ENCODE measurements around the gene SLC22A7. TPM values are rescaled to one million over a fixed set of nuclear protein-coding genes. Genes with fewer than 3 reads are reported as not detected.

Gene SLC22A7
- total RNA-seq, 2 donors from 2014 or later = not detected

DNA sequence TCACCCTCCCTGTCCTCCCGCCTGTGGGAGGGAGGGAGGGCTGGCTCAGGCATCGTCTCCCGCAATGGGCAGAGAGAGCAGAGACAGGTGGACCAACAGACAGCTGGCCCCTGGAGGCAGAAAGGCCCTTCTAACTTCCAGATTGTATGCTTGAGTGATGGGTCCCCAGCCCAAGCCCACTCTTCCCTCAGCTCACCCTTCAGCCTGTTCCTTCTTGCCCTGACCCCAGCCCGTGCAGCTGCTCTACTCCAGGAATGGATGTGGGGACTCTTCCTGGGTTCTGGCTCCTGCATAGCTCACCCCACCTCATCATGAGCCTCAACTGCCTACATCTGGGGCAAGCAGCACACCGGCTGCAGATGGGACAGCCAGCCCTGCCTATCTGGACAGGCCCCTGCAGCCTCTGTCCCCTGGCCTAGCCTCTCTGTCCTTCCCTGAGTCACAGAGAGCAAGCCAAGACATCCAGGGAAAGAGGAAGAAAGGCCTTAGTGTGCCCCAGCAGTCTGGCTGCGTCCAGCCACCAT is 11.5 kb upstream of the SLC22A7 start:
- Histone ChIP-seq H3K9ac (ENCODE audit: extremely low read depth, low read length, poor library complexity, severe bottlenecking) (no peak overlapping the region), H3K4me1 (ENCODE audit: control insufficient read depth, insufficient read depth, low read length) (no peaks in the 10 kb centered on the region), H3K4me3 (ENCODE audit: low read length) (no peak overlapping the region), H3K27me3 (ENCODE audit: control insufficient read depth, insufficient read depth, low read length, poor library complexity, severe bottlenecking) (no peaks in the 10 kb centered on the region), H3K9me3 (ENCODE audit: control insufficient read depth, low read length) (no peaks in the 10 kb centered on the region), H3K36me3 (ENCODE audit: control insufficient read depth, insufficient read depth, low read length) (no peaks in the 10 kb centered on the region), H3K27ac (ENCODE audit: low read depth, low read length) (no peak overlapping the region)
- Mint-ChIP-seq H3K27ac (no peak overlapping the region), H3K27me3 (ENCODE audit: insufficient read depth) (peaks cover 20% of the 10 kb centered on the region), H3K9me3 (no peaks in the 10 kb centered on the region), H3K4me3 (no peak overlapping the region), H3K36me3 (ENCODE audit: low read depth) (no peaks in the 10 kb centered on the region), H3K4me1 (peaks cover 17% of the 10 kb centered on the region)
- WGBS, 2 experiments (ENCODE audit: insufficient coverage in 1 of 2, insufficient read length in 1 of 2) = 94% methylated on average over 6 of the region's 6 CpGs; no CpG with 5 or more reads in 1 of the 2 experiments
- no peak for DNase-seq
- TF ChIP-seq, protein P1, sequence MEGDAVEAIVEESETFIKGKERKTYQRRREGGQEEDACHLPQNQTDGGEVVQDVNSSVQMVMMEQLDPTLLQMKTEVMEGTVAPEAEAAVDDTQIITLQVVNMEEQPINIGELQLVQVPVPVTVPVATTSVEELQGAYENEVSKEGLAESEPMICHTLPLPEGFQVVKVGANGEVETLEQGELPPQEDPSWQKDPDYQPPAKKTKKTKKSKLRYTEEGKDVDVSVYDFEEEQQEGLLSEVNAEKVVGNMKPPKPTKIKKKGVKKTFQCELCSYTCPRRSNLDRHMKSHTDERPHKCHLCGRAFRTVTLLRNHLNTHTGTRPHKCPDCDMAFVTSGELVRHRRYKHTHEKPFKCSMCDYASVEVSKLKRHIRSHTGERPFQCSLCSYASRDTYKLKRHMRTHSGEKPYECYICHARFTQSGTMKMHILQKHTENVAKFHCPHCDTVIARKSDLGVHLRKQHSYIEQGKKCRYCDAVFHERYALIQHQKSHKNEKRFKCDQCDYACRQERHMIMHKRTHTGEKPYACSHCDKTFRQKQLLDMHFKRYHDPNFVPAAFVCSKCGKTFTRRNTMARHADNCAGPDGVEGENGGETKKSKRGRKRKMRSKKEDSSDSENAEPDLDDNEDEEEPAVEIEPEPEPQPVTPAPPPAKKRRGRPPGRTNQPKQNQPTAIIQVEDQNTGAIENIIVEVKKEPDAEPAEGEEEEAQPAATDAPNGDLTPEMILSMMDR (conservative IDR thresholded peaks at IDR 0.05) = no peak

DNA sequence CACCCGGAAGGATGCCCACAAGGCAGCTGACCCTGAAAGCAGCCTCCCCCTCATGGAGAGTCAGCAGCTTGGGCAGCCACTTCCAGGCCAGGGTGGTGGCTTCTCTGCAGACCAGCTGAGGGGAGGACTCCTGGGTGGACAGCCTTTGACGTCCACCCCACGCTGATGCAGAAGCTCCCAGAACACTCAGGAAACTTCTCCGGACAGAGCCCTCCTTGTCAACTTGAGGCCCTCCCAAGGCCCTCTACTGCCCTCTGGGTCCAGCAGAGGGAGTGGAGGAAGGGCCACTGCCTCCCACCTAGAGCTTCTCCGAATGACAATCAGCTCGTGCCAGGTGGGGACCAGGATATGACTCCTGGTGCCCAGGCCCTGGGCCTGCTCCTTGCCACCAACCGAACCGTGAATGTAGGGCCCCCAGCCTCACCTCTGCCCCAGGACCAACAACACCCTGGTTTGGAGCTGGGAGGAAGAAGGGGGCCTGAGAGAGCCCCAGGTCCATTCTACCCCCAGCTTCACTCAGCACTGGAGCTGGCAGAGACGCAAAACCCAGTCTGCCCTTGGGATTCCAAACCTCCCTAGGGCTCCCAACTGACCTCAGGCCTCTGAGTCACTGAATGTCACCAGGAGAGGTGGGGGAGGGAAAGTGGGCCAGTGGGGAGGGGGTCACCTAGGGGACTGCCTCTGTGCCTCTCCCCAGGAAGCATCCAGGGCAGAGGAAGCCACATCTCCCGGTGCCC is 10.9 kb upstream of the SLC22A7 start:
- peak; percentile 82 for DNase-seq
- peaks cover 17% of the 10 kb centered on the region for H3K4me1 Mint-ChIP-seq
- Histone ChIP-seq H3K27me3 (ENCODE audit: control insufficient read depth, insufficient read depth, low read length, poor library complexity, severe bottlenecking) (no peaks in the 10 kb centered on the region), H3K27ac (ENCODE audit: low read depth, low read length) (no peak overlapping the region), H3K4me3 (ENCODE audit: low read length) (no peak overlapping the region), H3K9ac (ENCODE audit: extremely low read depth, low read length, poor library complexity, severe bottlenecking) (no peak overlapping the region), H3K9me3 (ENCODE audit: control insufficient read depth, low read length) (no peaks in the 10 kb centered on the region), H3K36me3 (ENCODE audit: control insufficient read depth, insufficient read depth, low read length) (no peaks in the 10 kb centered on the region), H3K4me1 (ENCODE audit: control insufficient read depth, insufficient read depth, low read length) (no peaks in the 10 kb centered on the region)
- TF ChIP-seq, protein P1 (conservative IDR thresholded peaks at IDR 0.05) = peak; percentile 77
- no peak overlapping the region for H3K27ac Mint-ChIP-seq
- peaks cover 17% of the 10 kb centered on the region for H3K27me3 Mint-ChIP-seq (ENCODE audit: insufficient read depth)
- WGBS, 2 experiments (ENCODE audit: insufficient coverage in 1 of 2, insufficient read length in 1 of 2) = 65 to 76% methylated on average over 3 to 10 of the region's 10 CpGs
- no peak overlapping the region for H3K4me3 Mint-ChIP-seq
- H3K36me3 Mint-ChIP-seq (ENCODE audit: low read depth) = no peaks in the 10 kb centered on the region
- H3K9me3 Mint-ChIP-seq = no peaks in the 10 kb centered on the region

DNA sequence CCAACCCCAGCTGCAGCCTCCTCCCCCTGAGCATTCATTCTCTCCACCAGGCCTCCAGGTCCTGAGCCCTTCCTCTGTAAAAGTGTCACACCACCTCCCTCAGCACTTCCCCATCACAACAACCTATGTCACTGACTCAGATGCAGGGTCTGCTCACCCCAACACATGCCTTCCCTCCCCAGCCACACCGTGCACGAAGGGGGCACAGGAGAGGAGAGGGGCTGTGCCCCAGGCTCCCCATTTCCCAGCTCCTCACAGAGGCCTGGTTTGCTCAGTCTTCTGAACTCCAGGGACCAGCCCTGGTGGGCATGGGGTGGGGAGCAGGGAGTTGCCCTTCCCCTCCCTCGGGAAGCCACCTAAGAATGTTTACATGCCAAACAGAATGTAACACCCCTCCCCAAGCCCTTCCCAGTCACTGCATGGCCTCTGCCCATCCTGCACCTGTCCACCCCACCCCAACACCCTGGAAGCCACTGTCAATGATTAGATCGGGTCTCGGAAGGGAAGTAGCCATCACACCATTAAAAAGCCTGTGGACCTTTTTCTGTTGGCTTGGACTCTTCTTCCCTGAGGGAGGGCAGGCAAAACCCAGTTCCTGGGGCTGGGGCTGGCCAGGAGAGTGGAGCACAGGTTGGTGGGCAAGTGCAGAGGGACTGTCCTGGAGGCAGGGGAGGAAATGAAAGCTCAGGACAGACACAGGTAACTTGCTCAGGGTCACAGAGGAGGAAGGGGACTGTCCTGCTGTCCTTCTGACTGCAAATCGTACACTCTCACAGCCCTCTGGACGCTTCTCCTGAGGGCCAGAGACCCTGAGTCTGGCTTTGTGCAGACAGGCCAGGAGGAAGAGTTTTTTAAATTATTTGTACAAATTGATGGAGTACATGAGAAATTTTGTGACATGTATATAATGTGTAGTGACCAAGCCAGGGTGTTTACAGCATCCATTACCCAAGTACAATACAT is 10.1 kb upstream of the SLC22A7 start:
- H3K36me3 ChIP-seq (ENCODE audit: control insufficient read depth, insufficient read depth, low read length) = no peaks in the 10 kb centered on the region
- no peaks in the 10 kb centered on the region for H3K9me3 Mint-ChIP-seq
- no peak overlapping the region for H3K4me3 Mint-ChIP-seq
- H3K9ac ChIP-seq (ENCODE audit: extremely low read depth, low read length, poor library complexity, severe bottlenecking) = no peak overlapping the region
- H3K27ac Mint-ChIP-seq = no peak overlapping the region
- H3K27ac ChIP-seq (ENCODE audit: low read depth, low read length) = no peak overlapping the region
- DNase-seq = no peak
- no peaks in the 10 kb centered on the region for H3K4me1 ChIP-seq (ENCODE audit: control insufficient read depth, insufficient read depth, low read length)
- H3K27me3 Mint-ChIP-seq (ENCODE audit: insufficient read depth) = peaks cover 12% of the 10 kb centered on the region
- H3K36me3 Mint-ChIP-seq (ENCODE audit: low read depth) = no peaks in the 10 kb centered on the region
- TF ChIP-seq, protein P1 (conservative IDR thresholded peaks at IDR 0.05) = no peak
- H3K4me3 ChIP-seq (ENCODE audit: low read length) = no peak overlapping the region
- WGBS, 2 experiments (ENCODE audit: insufficient coverage in 1 of 2, insufficient read length in 1 of 2) = 77 to 100% methylated on average over 2 to 7 of the region's 7 CpGs
- H3K4me1 Mint-ChIP-seq = peaks cover 17% of the 10 kb centered on the region
- no peaks in the 10 kb centered on the region for H3K27me3 ChIP-seq (ENCODE audit: control insufficient read depth, insufficient read depth, low read length, poor library complexity, severe bottlenecking)
- no peaks in the 10 kb centered on the region for H3K9me3 ChIP-seq (ENCODE audit: control insufficient read depth, low read length)

All from endodermal cell (in vitro differentiated cells).